Heart left ventricle (tissue), 13 donors: ENCODE data around the gene RELB.

Source experiments
- POLR2A ChIP-seq, 2 donors: fragments of 450-650 bp; IDR thresholded peaks; one replicate each; pipeline ENCODE4 v1.6.1; 2017; ENCODE audit warnings: antibody characterized with exemption in 2 of 2, mild to moderate bottlenecking in 2 of 2, moderate library complexity in 2 of 2
- TF ChIP-seq, protein P1 (sequence below), 12 donors: fragments of 200-600 bp; sonication (generic) in 4 of 12; IDR thresholded peaks; one replicate each; pipeline versions ENCODE4 v1.5.0 to v1.8.0; 2018 to 2022; ENCODE audit warnings: antibody characterized with exemption in 12 of 12, mild to moderate bottlenecking in 5 of 12
- donor health status: ischemic (EF 13 %, LVEDD 7.1; RV severe dilation, severe dysfunction).
- donor health status: DM: no; HTN: yes; CAD: no.
- donor health status: DM: no; HTN: no; CAD: no.
- donor health status: ischemic (EF 25% LVEDD 6.9; RV normal size, moderate dysfunction).
- donor health status: ischemic (EF 25% LVEDD 5.7; RV mildly dilated, moderate dysfunction).
- donor health status: ischemic (EF 35%, LVEDD 5.7; RV mildly dilated, moderate dysfunction).
- donor health status: nonischemic (EF 11% LVEDD 7.7; RV severe dilation, severe dysfunction).
- donor health status: DM: yes; HTN: yes; CAD: no.
- donor health status: PGD.
- donor health status: ischemic (EF 29% LVEDD 5.4; RV normal size, mild dysfunction).
- donor health status: nonischemic (EF 23%, LVEDD 6.1; RV moderate dilation, normal function).

DNA sequence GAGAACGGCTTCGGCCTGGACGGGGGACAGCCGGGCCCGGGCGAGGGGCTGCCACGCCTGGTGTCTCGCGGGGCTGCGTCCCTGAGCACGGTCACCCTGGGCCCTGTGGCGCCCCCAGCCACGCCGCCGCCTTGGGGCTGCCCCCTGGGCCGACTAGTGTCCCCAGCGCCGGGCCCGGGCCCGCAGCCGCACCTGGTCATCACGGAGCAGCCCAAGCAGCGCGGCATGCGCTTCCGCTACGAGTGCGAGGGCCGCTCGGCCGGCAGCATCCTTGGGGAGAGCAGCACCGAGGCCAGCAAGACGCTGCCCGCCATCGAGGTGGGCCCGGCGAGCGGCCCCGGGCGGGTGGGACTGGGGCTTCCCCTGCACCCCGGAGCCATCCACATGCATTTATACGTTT, 10.7 kb downstream of the RELB start:
- TF ChIP-seq, protein P1, sequence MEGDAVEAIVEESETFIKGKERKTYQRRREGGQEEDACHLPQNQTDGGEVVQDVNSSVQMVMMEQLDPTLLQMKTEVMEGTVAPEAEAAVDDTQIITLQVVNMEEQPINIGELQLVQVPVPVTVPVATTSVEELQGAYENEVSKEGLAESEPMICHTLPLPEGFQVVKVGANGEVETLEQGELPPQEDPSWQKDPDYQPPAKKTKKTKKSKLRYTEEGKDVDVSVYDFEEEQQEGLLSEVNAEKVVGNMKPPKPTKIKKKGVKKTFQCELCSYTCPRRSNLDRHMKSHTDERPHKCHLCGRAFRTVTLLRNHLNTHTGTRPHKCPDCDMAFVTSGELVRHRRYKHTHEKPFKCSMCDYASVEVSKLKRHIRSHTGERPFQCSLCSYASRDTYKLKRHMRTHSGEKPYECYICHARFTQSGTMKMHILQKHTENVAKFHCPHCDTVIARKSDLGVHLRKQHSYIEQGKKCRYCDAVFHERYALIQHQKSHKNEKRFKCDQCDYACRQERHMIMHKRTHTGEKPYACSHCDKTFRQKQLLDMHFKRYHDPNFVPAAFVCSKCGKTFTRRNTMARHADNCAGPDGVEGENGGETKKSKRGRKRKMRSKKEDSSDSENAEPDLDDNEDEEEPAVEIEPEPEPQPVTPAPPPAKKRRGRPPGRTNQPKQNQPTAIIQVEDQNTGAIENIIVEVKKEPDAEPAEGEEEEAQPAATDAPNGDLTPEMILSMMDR (IDR thresholded peaks at IDR 0.05): no peak
- TF ChIP-seq POLR2A (IDR thresholded peaks at IDR 0.05): no peak
